Measurements from ENCODE around the gene PIGU. TPM values are rescaled to one million over a fixed set of nuclear protein-coding genes. Genes with fewer than 3 reads are reported as not detected.

PIGU gene
- total RNA-seq, 1 experiment from 2014 or later, result 32.8 TPM

DNA sequence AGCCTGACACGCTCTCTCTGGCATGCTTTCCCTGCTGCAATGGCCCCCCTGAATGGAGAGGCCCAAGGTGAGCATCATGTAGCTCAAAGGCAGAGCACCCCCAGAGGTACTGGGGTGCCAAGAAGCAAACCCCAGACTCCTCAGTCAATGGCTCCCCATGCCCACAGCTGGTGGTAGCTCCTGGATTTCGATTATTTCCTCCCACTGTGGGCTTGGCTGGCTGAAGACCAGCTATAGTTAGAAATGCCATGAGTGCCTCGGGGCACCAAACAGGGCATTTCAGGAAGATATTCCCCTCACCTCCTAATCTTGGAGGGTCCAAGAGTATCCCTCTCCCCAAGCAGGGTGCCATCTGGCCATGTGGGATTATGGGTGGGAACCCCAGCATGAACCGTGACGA lies 101.6 kb downstream of the PIGU start:
- Histone ChIP-seq H2BK120ac (ENCODE audit: low read depth, low read length, poor library complexity, severe bottlenecking) (no peak overlapping the region), H4K91ac (ENCODE audit: insufficient read length, low read depth, low read length) (no peak overlapping the region), H3K4me1 (ENCODE audit: insufficient read depth, low read length) (no peaks in the 10 kb centered on the region), H3K9ac (ENCODE audit: extremely low read depth, insufficient read length, low read length) (no peak overlapping the region), H3K23me2 (ENCODE audit: insufficient read length, low read depth, low read length, poor library complexity, severe bottlenecking) (no peaks in the 10 kb centered on the region), H4K5ac (ENCODE audit: insufficient read length, low read depth, low read length) (no peak overlapping the region), H2BK5ac (ENCODE audit: insufficient read length, low read length) (no peak overlapping the region), H3K18ac (ENCODE audit: insufficient read length, low read depth, low read length) (no peak overlapping the region), H3T11ph (ENCODE audit: low read length) (no peak overlapping the region), H3K79me2 (ENCODE audit: insufficient read depth, low read length) (no peaks in the 10 kb centered on the region), H2AK5ac (ENCODE audit: insufficient read length, low read length) (no peak overlapping the region), H3K14ac (ENCODE audit: insufficient read depth, low read length) (no peak overlapping the region), H3K27ac (ENCODE audit: insufficient read length, low read depth, low read length) (no peak overlapping the region), H4K8ac (replicated peaks; ENCODE audit: insufficient read length, low read depth, low read length) (no peak overlapping the region), H3K9me3 (ENCODE audit: control insufficient read depth, low read depth, low read length) (no peaks in the 10 kb centered on the region), H3K79me1 (ENCODE audit: insufficient read depth, low read depth, low read length, poor library complexity, severe bottlenecking) (no peaks in the 10 kb centered on the region), H3K56ac (ENCODE audit: insufficient read length, low read depth, low read length) (no peak overlapping the region), H2BK15ac (ENCODE audit: low read depth, low read length) (no peak overlapping the region), H2BK20ac (ENCODE audit: low read depth, low read length, poor library complexity, severe bottlenecking) (no peak overlapping the region), H3K23ac (ENCODE audit: insufficient read length, low read depth, low read length) (no peak overlapping the region), H2AFZ (ENCODE audit: low read length) (no peak overlapping the region), H4K20me1 (ENCODE audit: control insufficient read depth, insufficient read depth, insufficient read length) (no peaks in the 10 kb centered on the region), H3K4ac (ENCODE audit: low read depth, low read length) (no peak overlapping the region), H3K4me2 (ENCODE audit: insufficient read depth, insufficient read length, low read length) (no peak overlapping the region), H3K27me3 (ENCODE audit: insufficient read depth, low read length) (no peaks in the 10 kb centered on the region), H2BK12ac (ENCODE audit: insufficient read length, low read depth, low read length) (no peak overlapping the region)
- no CpG with 5 or more reads among the region's 5 CpGs for WGBS (ENCODE audit: extremely low coverage, insufficient read length, low lambda C conversion rate)
- Mint-ChIP-seq H3K27ac (no peak overlapping the region; a peak in 1 of 7 replicates), H3K36me3 (ENCODE audit: insufficient read depth in 1 of 3, low read depth in 3 of 3) (peaks cover 7 to 25% (median 13%) of the 10 kb centered on the region in 3 experiments; a peak in 5 of 7 replicates), H3K4me1 (peaks cover 5 to 12% of the 10 kb centered on the region in 2 experiments; a peak in 3 of 4 replicates), H3K4me3 (no peak overlapping the region), H3K27me3 (ENCODE audit: low read depth) (no peaks in the 10 kb centered on the region), H3K9me3 (no peaks in the 10 kb centered on the region)
- TF ChIP-seq, protein P1, sequence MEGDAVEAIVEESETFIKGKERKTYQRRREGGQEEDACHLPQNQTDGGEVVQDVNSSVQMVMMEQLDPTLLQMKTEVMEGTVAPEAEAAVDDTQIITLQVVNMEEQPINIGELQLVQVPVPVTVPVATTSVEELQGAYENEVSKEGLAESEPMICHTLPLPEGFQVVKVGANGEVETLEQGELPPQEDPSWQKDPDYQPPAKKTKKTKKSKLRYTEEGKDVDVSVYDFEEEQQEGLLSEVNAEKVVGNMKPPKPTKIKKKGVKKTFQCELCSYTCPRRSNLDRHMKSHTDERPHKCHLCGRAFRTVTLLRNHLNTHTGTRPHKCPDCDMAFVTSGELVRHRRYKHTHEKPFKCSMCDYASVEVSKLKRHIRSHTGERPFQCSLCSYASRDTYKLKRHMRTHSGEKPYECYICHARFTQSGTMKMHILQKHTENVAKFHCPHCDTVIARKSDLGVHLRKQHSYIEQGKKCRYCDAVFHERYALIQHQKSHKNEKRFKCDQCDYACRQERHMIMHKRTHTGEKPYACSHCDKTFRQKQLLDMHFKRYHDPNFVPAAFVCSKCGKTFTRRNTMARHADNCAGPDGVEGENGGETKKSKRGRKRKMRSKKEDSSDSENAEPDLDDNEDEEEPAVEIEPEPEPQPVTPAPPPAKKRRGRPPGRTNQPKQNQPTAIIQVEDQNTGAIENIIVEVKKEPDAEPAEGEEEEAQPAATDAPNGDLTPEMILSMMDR (conservative IDR thresholded peaks at IDR 0.05), result no peak
- DNase-seq, result no peak
